ENCODE data around the gene CST9.

GRCh38 chr20:23565503-23566045, 40.1 kb downstream of the CST9 start:
- TF ChIP-seq EZH2 (IDR thresholded peaks at IDR 0.05; ENCODE audit: borderline replicate concordance, low read depth, low read length) = no peak
- TF ChIP-seq ZFX (CRISPR knock-in tag; IDR thresholded peaks at IDR 0.05) = no peak
- TF ChIP-seq PHB2 (IDR thresholded peaks at IDR 0.05; ENCODE audit: low read depth) = no peak
- TF ChIP-seq RFX5 (IDR thresholded peaks at IDR 0.05; ENCODE audit: low read depth, low read length) = no peak
